Activated T-helper 2 cell treated with anti-CD3 and anti-CD28 coated beads, Interferon-gamma antibody, Interleukin-2, Interleukin-4, amounts not matched to agents 10 μg/mL and 5 μg/mL and 100 μg/mL, durations not matched to agents 14 hours and 24 hours and 36 hours (primary cell): ENCODE measurements around the gene DHRS7B. TPM values are rescaled to one million over a fixed set of nuclear protein-coding genes. Genes with fewer than 3 reads are reported as not detected.
"Not testable (repeated sequence)": the region's sequence is repeated elsewhere in the genome, so short reads cannot be mapped to it uniquely, and the experiment has no call there.

Experiments
- DNase-seq: peaks from one replicate; pipeline ENCODE4 v3.0.0; 2021; ENCODE audit warnings: low spot score
- H3K27ac Mint-ChIP-seq: one replicate; pipeline ENCODE4 v1.8.0; 2021; ENCODE audit warnings: mixed read lengths
- H3K27me3 Mint-ChIP-seq: one replicate; pipeline ENCODE4 v1.8.0; 2021; ENCODE audit warnings: low read depth, mixed read lengths
- H3K36me3 Mint-ChIP-seq: one replicate; pipeline ENCODE4 v1.8.0; 2021; ENCODE audit warnings: low read depth, mixed read lengths
- H3K4me1 Mint-ChIP-seq: one replicate; pipeline ENCODE4 v1.8.0; 2021; ENCODE audit warnings: low read depth, mixed read lengths
- H3K4me3 Mint-ChIP-seq: one replicate; pipeline ENCODE4 v1.8.0; 2021; ENCODE audit warnings: low read depth, mild to moderate bottlenecking, moderate library complexity, mixed read lengths
- H3K9me3 Mint-ChIP-seq: one replicate; pipeline ENCODE4 v1.8.0; 2021; ENCODE audit warnings: mixed read lengths
- intact Hi-C: fragments of 100-400 bp; cut with micrococcal nuclease; formaldehyde crosslinking; loops from one replicate; pipeline ENCODE4 v1.15.1; 2023
- total RNA-seq: library from RNA; stranded (reverse); gene quantifications from 2 replicates; pipeline ENCODE4 v1.2.3, GENCODE V29; 2022

DHRS7B gene
- total RNA-seq, 1 donor from 2014 or later, result 17.7 TPM

- no peaks in the 10 kb centered on the region for H3K9me3 Mint-ChIP-seq
- H3K36me3 Mint-ChIP-seq, result no peaks in the 10 kb centered on the region
- no peak overlapping the region for H3K4me3 Mint-ChIP-seq
- H3K4me1 Mint-ChIP-seq, result peaks cover 11% of the 10 kb centered on the region
- intact Hi-C loops, result loop anchor here (2.0 to 10.0 kb wide), 2 partner anchors 205 to 393 kb away; no protein-coding TSS in a partner anchor
- no peak overlapping the region for H3K27ac Mint-ChIP-seq
- H3K27me3 Mint-ChIP-seq, result peaks cover 9% of the 10 kb centered on the region
- no peak for DNase-seq
These were observed 6.9 kb upstream of the DHRS7B start for GRCh38 chr17:21119919-21120249.

- DNase-seq, result no peak
- intact Hi-C loops, result loop anchor here (10.0 kb wide), 1 partner anchor 201 kb away; no protein-coding TSS in a partner anchor
- Mint-ChIP-seq H3K4me1 (peaks cover 32% of the 10 kb centered on the region), H3K4me3 (no peak overlapping the region), H3K27me3 (peaks cover 2% of the 10 kb centered on the region), H3K9me3 (no peaks in the 10 kb centered on the region), H3K27ac (no peak overlapping the region), H3K36me3 (no peaks in the 10 kb centered on the region)
These were observed 2.7 kb upstream of the DHRS7B start for GRCh38 chr17:21124086-21124485.

- not testable (repeated sequence) for H3K36me3 Mint-ChIP-seq, H3K27ac Mint-ChIP-seq, H3K27me3 Mint-ChIP-seq, H3K4me3 Mint-ChIP-seq, H3K9me3 Mint-ChIP-seq, DNase-seq
- peaks cover 31% of the 10 kb centered on the region for H3K4me1 Mint-ChIP-seq
- intact Hi-C loops, result loop anchor here (10.0 kb wide), 1 partner anchor 200 kb away; no protein-coding TSS in a partner anchor
These were observed 2.2 kb upstream of the DHRS7B start for GRCh38 chr17:21124517-21124916.

- Mint-ChIP-seq H3K9me3 (no peaks in the 10 kb centered on the region), H3K36me3 (no peaks in the 10 kb centered on the region), H3K27ac (peak overlapping the region; percentile 95), H3K4me1 (peaks cover 24% of the 10 kb centered on the region), H3K27me3 (no peaks in the 10 kb centered on the region), H3K4me3 (peak overlapping the region; percentile 93)
- intact Hi-C loops, result loop anchor here (1.0 to 10.0 kb wide), 6 partner anchors 27 to 199 kb away; partner anchors contain the start of genes NATD1, TMEM11 and USP22
- DNase-seq, result peak; percentile 43
These were observed 902 bp upstream of the DHRS7B start for GRCh38 chr17:21125862-21126261.

- Mint-ChIP-seq H3K4me1 (peaks cover 24% of the 10 kb centered on the region), H3K27ac (peak overlapping the region; percentile 95), H3K36me3 (no peaks in the 10 kb centered on the region), H3K27me3 (no peaks in the 10 kb centered on the region), H3K9me3 (peaks cover 8% of the 10 kb centered on the region), H3K4me3 (peak overlapping the region; percentile 93)
- intact Hi-C loops, result loop anchor here (2.0 to 10.0 kb wide), 3 partner anchors 29 to 197 kb away; partner anchors contain the start of gene USP22
- DNase-seq, result no peak
These were observed 829 bp downstream of the DHRS7B start for GRCh38 chr17:21127509-21128077.

- peaks cover 24% of the 10 kb centered on the region for H3K4me1 Mint-ChIP-seq
- H3K27me3 Mint-ChIP-seq, result no peaks in the 10 kb centered on the region
- H3K27ac Mint-ChIP-seq, result no peak overlapping the region
- intact Hi-C loops, result loop anchor here (10.0 kb wide), 1 partner anchor 196 kb away; no protein-coding TSS in a partner anchor
- H3K36me3 Mint-ChIP-seq, result peaks cover 12% of the 10 kb centered on the region
- peak overlapping the region; percentile 60 for H3K4me3 Mint-ChIP-seq
- no peak for DNase-seq
- H3K9me3 Mint-ChIP-seq, result peaks cover 23% of the 10 kb centered on the region
These were observed 2.4 kb downstream of the DHRS7B start for GRCh38 chr17:21129023-21129681.

- Mint-ChIP-seq H3K27me3 (no peaks in the 10 kb centered on the region), H3K9me3 (peaks cover 31% of the 10 kb centered on the region), H3K36me3 (peaks cover 22% of the 10 kb centered on the region), H3K4me1 (peaks cover 15% of the 10 kb centered on the region), H3K27ac (no peak overlapping the region), H3K4me3 (no peak overlapping the region)
- intact Hi-C loops, result no loop called here
- DNase-seq, result no peak
These were observed 4.4 kb downstream of the DHRS7B start for GRCh38 chr17:21131137-21131536.

- Mint-ChIP-seq H3K27me3 (no peaks in the 10 kb centered on the region), H3K36me3 (peaks cover 22% of the 10 kb centered on the region), H3K4me1 (peaks cover 9% of the 10 kb centered on the region), H3K9me3 (peaks cover 31% of the 10 kb centered on the region), H3K27ac (no peak overlapping the region), H3K4me3 (no peak overlapping the region)
- no peak for DNase-seq
- intact Hi-C loops, result no loop called here
These were observed 5.7 kb downstream of the DHRS7B start for GRCh38 chr17:21132428-21132827.

GRCh38 chr17:21134559-21134958 lies 7.8 kb downstream of the DHRS7B start:
- no peak for DNase-seq
- Mint-ChIP-seq H3K27ac (no peak overlapping the region), H3K4me1 (no peaks in the 10 kb centered on the region), H3K4me3 (no peak overlapping the region), H3K36me3 (peaks cover 35% of the 10 kb centered on the region), H3K27me3 (no peaks in the 10 kb centered on the region), H3K9me3 (peaks cover 41% of the 10 kb centered on the region)
- intact Hi-C loops, result no loop called here

- Mint-ChIP-seq H3K4me1 (no peaks in the 10 kb centered on the region), H3K27ac (no peak overlapping the region), H3K9me3 (peaks cover 13% of the 10 kb centered on the region), H3K4me3 (no peak overlapping the region), H3K27me3 (no peaks in the 10 kb centered on the region), H3K36me3 (peaks cover 37% of the 10 kb centered on the region)
- DNase-seq, result no peak
- intact Hi-C loops, result no loop called here
These were observed 14.1 kb downstream of the DHRS7B start for GRCh38 chr17:21140911-21141310.

GRCh38 chr17:21141331-21141730 lies 14.6 kb downstream of the DHRS7B start:
- Mint-ChIP-seq H3K4me1 (no peaks in the 10 kb centered on the region), H3K27ac (no peak overlapping the region), H3K27me3 (no peaks in the 10 kb centered on the region), H3K36me3 (peaks cover 41% of the 10 kb centered on the region), H3K4me3 (no peak overlapping the region), H3K9me3 (peaks cover 15% of the 10 kb centered on the region)
- DNase-seq, result no peak
- intact Hi-C loops, result no loop called here

GRCh38 chr17:21142065-21142464 lies 15.3 kb downstream of the DHRS7B start:
- Mint-ChIP-seq H3K9me3 (peaks cover 22% of the 10 kb centered on the region), H3K36me3 (peaks cover 48% of the 10 kb centered on the region)
- H3K27ac Mint-ChIP-seq, H3K4me1 Mint-ChIP-seq, intact Hi-C loops, H3K4me3 Mint-ChIP-seq, H3K27me3 Mint-ChIP-seq, DNase-seq: not testable (repeated sequence)

GRCh38 chr17:21143695-21144094 lies 16.9 kb downstream of the DHRS7B start:
- no peak overlapping the region for H3K4me3 Mint-ChIP-seq
- peaks cover 47% of the 10 kb centered on the region for H3K36me3 Mint-ChIP-seq
- DNase-seq, result no peak
- H3K27ac Mint-ChIP-seq, result no peak overlapping the region
- intact Hi-C loops, result no loop called here
- H3K27me3 Mint-ChIP-seq, result no peaks in the 10 kb centered on the region
- H3K4me1 Mint-ChIP-seq, result no peaks in the 10 kb centered on the region
- peaks cover 28% of the 10 kb centered on the region for H3K9me3 Mint-ChIP-seq
